B cell (primary cell): ENCODE measurements around the gene PANK4. TPM values are rescaled to one million over a fixed set of nuclear protein-coding genes. Genes with fewer than 3 reads are reported as not detected.

Experiments
- ATAC-seq: fragments of 200-7000 bp; cut with Tn5 transposase; one replicate; pipeline ENCODE4 v1.10.0; 2021; ENCODE audit warnings: low read depth, mild to moderate bottlenecking, moderate number of reproducible peaks, moderate library complexity
- CTCF ChIA-PET: fragments of 350-600 bp; sonication (Branson Sonifier 250); formaldehyde crosslinking; loops from one replicate; lab custom pipeline; 2021; ENCODE audit warnings: antibody characterized with exemption, inconsistent platforms; lab: Charles Lee
- POLR2A ChIA-PET: fragments of 350-600 bp; sonication (Branson Sonifier 250); formaldehyde crosslinking; loops from one replicate; lab custom pipeline; 2021; ENCODE audit warnings: antibody characterized with exemption; lab: Charles Lee
- DNase-seq: peaks from one replicate; pipeline ENCODE4 v3.0.0; 2013
- H2AFZ ChIP-seq: 2 replicates; pipeline ENCODE4 v1.6.1; 2012; ENCODE audit warnings: mild to moderate bottlenecking, low read depth, low read length; ENCODE audit not compliant: insufficient read depth, poor library complexity, severe bottlenecking
- H3K27ac ChIP-seq, 2 donors: 1 replicate in 1 of 2; 2 replicates in 1 of 2; pipeline ENCODE4 v1.5.1; 2012 to 2013; ENCODE audit warnings: low read length in 2 of 2, mild to moderate bottlenecking in 2 of 2, moderate library complexity in 1 of 2
- H3K27me3 ChIP-seq, 4 experiments: fragments of 200-600 bp in 1 of 4; sonication (generic) in 1 of 4; replicated peaks in 1 of 4; 1 replicate in 2 of 4; 2 replicates in 2 of 4; pipeline versions ENCODE4 v1.6.1 to v1.7.0; 2013 to 2016; ENCODE audit warnings: low read length in 3 of 4, mild to moderate bottlenecking in 2 of 4, mixed read lengths in 1 of 4, moderate library complexity in 1 of 4; ENCODE audit not compliant: insufficient read depth in 4 of 4, control insufficient read depth in 3 of 4; ENCODE audit errors: control extremely low read depth in 1 of 4
- H3K36me3 ChIP-seq, 2 experiments: replicated peaks in 1 of 2; 1 replicate in 1 of 2; 2 replicates in 1 of 2; pipeline versions ENCODE4 v1.6.1 to v1.7.1; 2013; ENCODE audit warnings: low read length in 1 of 2; ENCODE audit not compliant: insufficient read depth in 2 of 2, control insufficient read depth in 1 of 2; ENCODE audit errors: control extremely low read depth in 1 of 2, extremely low read depth in 1 of 2
- H3K4me1 ChIP-seq, 2 donors: fragments of 200-600 bp in 1 of 2; sonication (generic) in 1 of 2; 1 replicate in 1 of 2; 2 replicates in 1 of 2; pipeline versions ENCODE4 v1.5.1 to v1.6.1; 2013 to 2017; ENCODE audit warnings: low read length in 2 of 2; ENCODE audit not compliant: control insufficient read depth in 2 of 2, insufficient read depth in 2 of 2
- H3K4me2 ChIP-seq: replicated peaks from 2 replicates; pipeline ENCODE3; 2012; ENCODE audit warnings: mild to moderate bottlenecking, low read depth, low read length; ENCODE audit not compliant: poor library complexity, severe bottlenecking
- H3K4me3 ChIP-seq, 5 experiments: fragments of 200-600 bp in 1 of 5; sonication (generic) in 1 of 5; 1 replicate in 3 of 5; 2 replicates in 2 of 5; pipeline versions ENCODE4 v1.5.1 to v1.7.0; 2011 to 2016; ENCODE audit warnings: low read length in 4 of 5, mild to moderate bottlenecking in 4 of 5, low read depth in 2 of 5, control low read depth in 1 of 5, moderate library complexity in 1 of 5; ENCODE audit not compliant: insufficient read depth in 1 of 5; ENCODE audit errors: control extremely low read depth in 1 of 5, extremely low read depth in 1 of 5
- H3K79me2 ChIP-seq: fragments of 200-600 bp; sonication (generic); one replicate; pipeline ENCODE4 v1.6.0; 2016; ENCODE audit warnings: low read length; ENCODE audit not compliant: control insufficient read depth, insufficient read depth
- H3K9ac ChIP-seq: fragments of 200-600 bp; sonication (generic); 2 replicates; pipeline ENCODE4 v1.6.1; 2017; ENCODE audit warnings: mild to moderate bottlenecking, low read length, moderate library complexity
- H3K9me3 ChIP-seq, 3 donors: one replicate each; pipeline versions ENCODE4 v1.6.1 to v1.7.1; 2013; ENCODE audit warnings: low read length in 2 of 3; ENCODE audit not compliant: control insufficient read depth in 2 of 3, insufficient read depth in 1 of 3; ENCODE audit errors: control extremely low read depth in 1 of 3
- H4K20me1 ChIP-seq: 2 replicates; pipeline ENCODE4 v1.6.0; 2012; ENCODE audit warnings: mild to moderate bottlenecking, low read length; ENCODE audit not compliant: insufficient read depth, control insufficient read depth, poor library complexity, severe bottlenecking
- H3K27ac Mint-ChIP-seq: one replicate; pipeline ENCODE4 v1.8.0; 2021; ENCODE audit warnings: mixed read lengths
- H3K27me3 Mint-ChIP-seq: one replicate; pipeline ENCODE4 v1.8.0; 2021; ENCODE audit warnings: mixed read lengths
- H3K4me1 Mint-ChIP-seq: one replicate; pipeline ENCODE4 v1.8.0; 2021; ENCODE audit warnings: mixed read lengths
- H3K4me3 Mint-ChIP-seq: one replicate; pipeline ENCODE4 v1.8.0; 2021; ENCODE audit warnings: mixed read lengths
- H3K9me3 Mint-ChIP-seq: one replicate; pipeline ENCODE4 v1.8.0; 2022; ENCODE audit warnings: mixed read lengths; ENCODE audit not compliant: insufficient read depth
- EZH2 ChIP-seq: IDR thresholded peaks from 2 replicates; pipeline ENCODE4 v1.6.1; 2012; ENCODE audit warnings: borderline replicate concordance, low read depth, mild to moderate bottlenecking, moderate library complexity, low read length; ENCODE audit not compliant: insufficient read depth, poor library complexity, severe bottlenecking
- WGBS: methylation state at CpG from one replicate; pipeline ENCODE4 v1.1.5; 2013; ENCODE audit warnings: missing lambda C conversion rate; ENCODE audit not compliant: insufficient coverage; 5-methylcytosine and 5-hydroxymethylcytosine counted together
- intact Hi-C: fragments of 100-400 bp; cut with micrococcal nuclease; formaldehyde crosslinking; loops from one replicate; pipeline ENCODE4 v1.10.0; 2022
- polyA plus RNA-seq: library from polyadenylated mRNA; depleted of rRNA; stranded (reverse); fragments of >200 nt; gene quantifications from 2 replicates; pipeline ENCODE4 v1.2.3, GENCODE V29; 2012
- total RNA-seq, 2 donors: library from RNA; stranded (reverse); fragments of 120-200 nt in 1 of 2; gene quantifications; 1 replicate in 1 of 2; 2 replicates in 1 of 2; pipeline versions ENCODE4 v1.2.3 to v1.2.4, GENCODE V29; 2013 to 2022
- TF ChIP-seq, protein P1 (sequence below): fragments of 200-600 bp; IDR thresholded peaks from one replicate; pipeline ENCODE4 v1.8.0; 2022; ENCODE audit warnings: antibody characterized with exemption, mild to moderate bottlenecking

The PANK4 gene
- total and polyA plus RNA-seq, 2 donors (not counting 1 experiment from before 2014, with no cell fraction given), result 38.0 to 80.5 TPM

- H3K4me3 ChIP-seq, result no peak overlapping the region
- H3K9me3 ChIP-seq, result peaks cover 0 to 11% (median 0%) of the 10 kb centered on the region in 3 donors
- peak; percentile 30 for DNase-seq
- intact Hi-C loops, result loop anchor here (5.0 kb wide), 1 partner anchor 610 kb away; the partner anchor contains the start of genes CALML6 and TMEM52
- ATAC-seq, result no peak
- Mint-ChIP-seq H3K27ac (no peak overlapping the region), H3K4me3 (peak overlapping the region; percentile 96), H3K27me3 (no peaks in the 10 kb centered on the region), H3K4me1 (peaks cover 43% of the 10 kb centered on the region), H3K9me3 (no peaks in the 10 kb centered on the region)
- no peak overlapping the region for H3K27ac ChIP-seq
- H2AFZ ChIP-seq, result peak overlapping the region; percentile 76
- ChIA-PET CTCF (interaction anchor here (1.7 to 2.9 kb wide), 2 partner anchors 20 to 113 kb away, joined by 5 to 16 read pairs; no protein-coding TSS in a partner anchor), POLR2A (interaction anchor here (2.3 to 2.5 kb wide), 3 partner anchors 18 to 58 kb away, joined by 21 to 28 read pairs (median 22); partner anchors contain the start of gene PRXL2B)
- H3K4me1 ChIP-seq, result peaks cover 46 to 55% of the 10 kb centered on the region in 2 donors
- TF ChIP-seq, protein P1, sequence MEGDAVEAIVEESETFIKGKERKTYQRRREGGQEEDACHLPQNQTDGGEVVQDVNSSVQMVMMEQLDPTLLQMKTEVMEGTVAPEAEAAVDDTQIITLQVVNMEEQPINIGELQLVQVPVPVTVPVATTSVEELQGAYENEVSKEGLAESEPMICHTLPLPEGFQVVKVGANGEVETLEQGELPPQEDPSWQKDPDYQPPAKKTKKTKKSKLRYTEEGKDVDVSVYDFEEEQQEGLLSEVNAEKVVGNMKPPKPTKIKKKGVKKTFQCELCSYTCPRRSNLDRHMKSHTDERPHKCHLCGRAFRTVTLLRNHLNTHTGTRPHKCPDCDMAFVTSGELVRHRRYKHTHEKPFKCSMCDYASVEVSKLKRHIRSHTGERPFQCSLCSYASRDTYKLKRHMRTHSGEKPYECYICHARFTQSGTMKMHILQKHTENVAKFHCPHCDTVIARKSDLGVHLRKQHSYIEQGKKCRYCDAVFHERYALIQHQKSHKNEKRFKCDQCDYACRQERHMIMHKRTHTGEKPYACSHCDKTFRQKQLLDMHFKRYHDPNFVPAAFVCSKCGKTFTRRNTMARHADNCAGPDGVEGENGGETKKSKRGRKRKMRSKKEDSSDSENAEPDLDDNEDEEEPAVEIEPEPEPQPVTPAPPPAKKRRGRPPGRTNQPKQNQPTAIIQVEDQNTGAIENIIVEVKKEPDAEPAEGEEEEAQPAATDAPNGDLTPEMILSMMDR, result no peak
- TF ChIP-seq EZH2, result no peak
- H3K79me2 ChIP-seq, result peaks cover 41% of the 10 kb centered on the region
- H3K27me3 ChIP-seq, result peaks cover 0 to 37% (median 19%) of the 10 kb centered on the region in 4 experiments
- peaks cover 0 to 4% of the 10 kb centered on the region in 2 experiments for H3K36me3 ChIP-seq
- 99% methylated on average over 4 of the region's 4 CpGs for WGBS
- H3K4me2 ChIP-seq, result peak overlapping the region; percentile 85
- H4K20me1 ChIP-seq, result peaks cover 53% of the 10 kb centered on the region
- H3K9ac ChIP-seq, result no peak overlapping the region
Measured at GRCh38 chr1:2527556-2527860, 1.1 kb upstream of the PANK4 start.
